Skin epidermis (tissue), 12 donors: ENCODE measurements around the gene CCKAR.

Experiments
- H3K27ac ChIP-seq, 21 experiments: fragments of 200-600 bp; sonication (generic) in 11 of 21; one replicate each; pipeline ENCODE4 v1.5.0; 2020; ENCODE audit warnings: mild to moderate bottlenecking in 3 of 21, inconsistent platforms in 2 of 21, moderate library complexity in 2 of 21
- H3K4me3 ChIP-seq, 7 experiments: fragments of 200-600 bp; sonication (generic) in 2 of 7; one replicate each; pipeline ENCODE4 v1.5.0; 2020; ENCODE audit warnings: inconsistent platforms in 2 of 7, mild to moderate bottlenecking in 2 of 7, moderate library complexity in 1 of 7

CCKAR gene

GRCh38 chr4:26493461-26493860 is 3.2 kb upstream of the CCKAR start:
- Histone ChIP-seq H3K4me3 (no peak overlapping the region), H3K27ac (no peak overlapping the region)

DNA sequence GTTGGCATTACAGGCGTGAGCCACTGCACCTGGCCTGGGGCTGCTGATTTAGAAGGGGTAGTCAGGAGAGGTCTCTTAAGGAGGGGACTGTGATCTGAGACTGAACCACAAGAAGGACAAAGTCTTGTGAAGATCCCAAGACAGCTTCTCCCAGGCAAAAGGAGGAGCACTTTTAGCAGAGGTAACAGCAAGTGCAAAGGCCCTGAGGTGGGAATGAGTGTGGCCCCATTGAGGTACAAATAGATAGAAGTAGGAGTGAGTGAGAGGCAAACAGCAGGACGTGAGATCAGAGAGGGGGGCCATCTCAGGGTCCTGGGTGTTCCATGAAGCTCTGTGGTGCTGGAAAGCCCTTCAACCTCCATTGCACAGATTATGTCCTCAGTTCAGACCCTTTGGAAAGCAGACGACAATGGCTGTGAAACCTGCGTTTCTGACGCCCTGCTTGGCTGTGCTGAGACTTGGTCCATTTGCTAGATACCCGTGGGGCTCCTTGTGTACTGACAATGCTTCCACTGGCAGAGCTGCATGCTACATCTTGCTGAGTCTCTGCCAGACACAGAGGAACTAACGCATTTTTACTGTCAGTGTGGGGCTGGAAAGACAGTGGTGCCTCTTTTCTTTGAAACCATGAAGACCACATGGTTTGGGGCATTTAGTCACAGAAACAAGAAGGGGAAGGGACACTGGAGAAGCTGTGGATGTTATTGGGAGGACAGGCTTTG is 1.3 kb upstream of the CCKAR start:
- Histone ChIP-seq H3K4me3 (no peak overlapping the region), H3K27ac (no peak overlapping the region)

DNA sequence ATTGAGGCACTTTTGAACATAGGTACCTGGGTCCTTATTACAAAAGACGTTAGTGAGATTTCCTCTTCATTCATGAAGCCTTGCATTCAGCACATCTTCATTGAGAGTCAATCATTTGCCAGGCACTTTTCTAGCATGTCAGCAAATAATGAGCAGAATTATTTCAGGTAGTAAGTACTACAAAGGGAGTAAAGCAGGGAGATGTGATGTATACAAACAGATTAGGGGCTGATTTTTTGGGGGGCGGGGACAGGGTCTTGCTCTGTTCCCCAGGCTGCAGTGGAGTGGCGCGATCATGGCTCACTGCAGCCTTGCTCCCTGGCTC is 638 bp upstream of the CCKAR start:
- Histone ChIP-seq H3K27ac (no peak overlapping the region), H3K4me3 (no peak overlapping the region)

DNA sequence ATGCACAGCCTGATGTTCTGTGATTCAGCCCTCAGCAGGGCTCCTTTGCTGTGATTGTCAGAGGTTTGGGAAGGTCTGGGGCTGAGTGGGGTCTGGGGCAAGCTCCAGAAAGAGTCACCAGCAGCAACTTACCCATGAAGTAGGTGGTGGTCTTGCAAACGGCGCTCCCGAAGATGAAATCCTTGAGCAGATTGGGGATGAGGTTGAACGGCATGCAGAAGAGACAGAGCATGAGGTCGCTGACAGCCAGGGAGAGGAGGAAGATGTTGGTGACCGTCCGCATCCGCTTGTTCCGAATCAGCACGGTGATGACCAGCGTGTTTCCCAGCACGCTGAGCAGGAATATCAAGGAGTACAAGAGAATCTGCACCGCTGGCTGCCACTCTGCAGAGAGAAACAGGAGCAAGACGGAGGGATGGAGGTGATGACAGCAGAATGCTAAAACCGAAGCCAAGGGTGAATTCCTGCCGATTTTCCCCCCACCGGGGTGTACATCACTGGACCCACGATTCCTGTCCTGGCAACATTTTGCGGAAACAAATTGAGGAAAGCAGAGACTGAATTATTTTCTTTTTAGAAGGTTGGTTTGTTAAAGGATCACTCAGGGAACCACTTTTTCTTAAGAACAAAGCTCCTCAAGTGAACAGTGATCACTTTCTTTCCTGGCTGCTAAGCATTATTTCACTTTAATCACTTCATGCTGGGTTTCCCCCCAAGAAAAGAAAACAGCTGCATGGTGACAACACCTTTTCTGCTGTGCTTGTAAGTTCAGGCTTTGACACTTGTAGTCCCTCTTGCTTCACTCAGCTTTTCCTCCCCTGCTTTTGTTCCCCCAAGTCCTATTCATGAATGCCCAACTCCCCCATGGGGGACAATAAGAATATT is 941 bp downstream of the CCKAR start:
- H3K4me3 ChIP-seq, result no peak overlapping the region
- no peak overlapping the region for H3K27ac ChIP-seq

DNA sequence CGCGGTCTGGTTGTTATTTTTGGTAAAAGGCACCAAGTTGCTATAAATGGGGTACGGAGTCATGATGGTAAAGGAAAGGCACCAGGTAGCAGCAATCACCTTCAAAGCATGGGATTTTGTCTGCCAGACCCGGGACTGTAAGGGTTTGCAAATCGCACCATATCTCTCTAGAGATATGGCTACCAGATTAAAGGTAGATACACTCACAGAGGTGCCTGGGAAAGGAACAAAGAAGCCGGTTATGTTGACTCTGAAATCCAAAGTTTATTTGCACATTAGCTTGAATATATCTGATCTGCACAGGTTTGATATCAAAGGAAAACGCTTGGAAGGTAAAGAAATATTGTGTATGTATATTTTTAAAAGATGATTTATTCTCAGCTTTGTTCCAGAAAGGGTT is 4.6 kb downstream of the CCKAR start:
- Histone ChIP-seq H3K27ac (no peak overlapping the region), H3K4me3 (no peak overlapping the region)

DNA sequence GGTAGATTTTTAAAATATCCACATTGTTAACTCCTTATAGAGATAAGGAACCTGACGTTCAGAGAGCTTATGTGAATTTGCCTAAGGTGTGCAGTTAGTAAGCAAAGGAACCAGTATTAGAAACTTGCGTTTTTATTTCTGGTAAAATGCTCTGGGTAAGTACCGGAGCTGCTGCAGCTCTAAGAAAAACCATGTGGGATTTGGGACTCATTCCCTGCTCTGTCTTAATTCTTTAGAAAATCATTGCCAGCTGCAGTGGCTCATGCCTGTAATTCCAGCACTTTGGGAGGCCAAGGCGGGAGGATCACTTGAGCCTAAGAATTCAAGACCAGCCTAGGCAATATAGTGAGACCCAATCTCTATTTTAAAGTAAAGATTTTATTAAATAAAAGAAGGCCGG is 5.8 kb downstream of the CCKAR start:
- no peak overlapping the region for H3K4me3 ChIP-seq
- peak overlapping the region in 1 of 21 experiments; percentile 10 for H3K27ac ChIP-seq

DNA sequence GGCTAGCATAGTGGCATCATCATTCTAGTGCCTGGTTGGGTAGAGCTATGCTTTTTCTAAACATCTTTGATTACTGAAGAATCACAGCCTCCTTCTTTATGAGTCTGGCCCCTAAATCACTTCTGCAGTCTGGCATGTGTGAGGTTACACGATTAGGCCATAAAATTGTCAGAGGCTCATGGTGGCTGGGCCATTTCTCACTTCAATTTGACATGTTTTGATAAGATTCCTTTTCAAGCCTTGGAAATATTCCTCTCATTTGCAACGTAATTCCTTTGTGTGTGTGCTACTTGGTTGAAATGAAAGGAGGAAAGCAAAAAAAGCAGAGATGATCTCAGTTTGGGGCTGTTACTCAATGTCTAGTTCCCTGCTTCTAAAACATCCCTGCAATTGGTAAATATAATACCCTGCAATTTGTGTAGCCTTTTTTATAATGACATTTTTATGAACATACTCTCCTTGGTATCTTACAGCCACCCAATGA is 6.2 kb downstream of the CCKAR start:
- Histone ChIP-seq H3K27ac (peak overlapping the region in 4 of 21 experiments; percentile 3 to 46 (median 12)), H3K4me3 (no peak overlapping the region)

DNA sequence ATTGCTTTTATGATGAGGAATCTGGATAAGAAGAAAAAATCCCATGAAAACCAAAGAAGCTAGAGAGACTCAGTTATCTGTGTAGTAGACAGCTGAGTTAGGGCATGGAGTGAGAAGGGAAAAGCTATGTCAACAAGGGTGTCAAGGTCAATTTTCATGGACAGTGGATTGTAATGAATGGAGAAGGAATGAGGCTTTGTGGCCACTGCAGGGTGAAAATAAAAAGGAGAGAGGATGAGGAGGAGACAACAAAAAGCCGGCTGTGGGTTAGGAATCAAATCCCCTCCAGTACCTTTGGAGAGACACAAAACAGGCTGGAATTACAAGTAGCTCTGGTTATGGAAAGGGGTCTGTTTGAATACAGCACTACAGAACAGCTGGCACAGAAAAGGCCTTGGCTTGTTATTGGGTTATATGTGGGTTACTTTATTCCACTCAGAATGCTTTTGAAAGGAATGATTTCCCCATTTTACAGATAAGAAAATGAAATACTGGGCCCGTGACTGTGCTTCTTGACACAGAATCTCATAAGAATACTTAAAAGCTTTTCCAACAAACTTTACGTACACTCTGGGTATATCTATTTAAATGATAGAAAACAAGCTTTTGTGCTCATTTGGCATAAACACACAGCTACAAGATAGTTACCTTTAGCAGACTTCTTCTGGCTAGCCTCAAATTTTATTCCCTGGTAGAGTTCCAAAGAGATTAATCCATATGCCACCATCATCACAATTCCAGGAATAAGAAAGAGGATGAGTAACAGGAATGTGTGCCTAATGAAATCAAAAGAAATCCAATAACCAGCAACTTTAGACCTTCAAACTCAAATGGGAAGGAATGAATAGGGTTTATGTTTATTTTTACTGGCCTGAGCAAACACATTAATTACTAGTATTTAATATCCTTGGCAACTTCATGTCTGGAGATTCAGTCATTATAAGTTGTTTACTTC is 7.5 kb downstream of the CCKAR start:
- H3K4me3 ChIP-seq, result no peak overlapping the region

DNA sequence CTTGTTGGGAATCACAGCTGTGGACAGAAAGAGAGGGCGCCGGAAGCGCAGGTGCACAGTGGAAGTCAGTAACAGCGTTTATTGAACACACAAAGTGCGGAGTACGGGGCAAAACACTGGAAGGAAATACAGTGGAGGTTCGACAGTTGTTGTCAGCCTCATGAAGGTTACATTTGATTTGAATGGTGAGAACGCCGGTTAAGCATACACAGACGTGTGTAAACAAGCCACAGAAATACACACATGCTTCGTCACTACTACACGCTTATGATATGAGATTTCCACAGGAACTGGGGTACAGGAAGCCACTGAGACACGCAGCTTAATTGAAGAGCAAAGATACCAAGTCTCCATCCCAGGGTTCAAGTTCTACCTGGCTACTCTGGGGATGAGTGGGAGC is 12.0 kb downstream of the CCKAR start:
- no peak overlapping the region for H3K27ac ChIP-seq
- no peak overlapping the region for H3K4me3 ChIP-seq

More for the DNA sequence above, 7.5 kb downstream of the CCKAR start:
- H3K27ac ChIP-seq, result peak overlapping the region in 1 of 21 experiments; percentile 46

DNA sequence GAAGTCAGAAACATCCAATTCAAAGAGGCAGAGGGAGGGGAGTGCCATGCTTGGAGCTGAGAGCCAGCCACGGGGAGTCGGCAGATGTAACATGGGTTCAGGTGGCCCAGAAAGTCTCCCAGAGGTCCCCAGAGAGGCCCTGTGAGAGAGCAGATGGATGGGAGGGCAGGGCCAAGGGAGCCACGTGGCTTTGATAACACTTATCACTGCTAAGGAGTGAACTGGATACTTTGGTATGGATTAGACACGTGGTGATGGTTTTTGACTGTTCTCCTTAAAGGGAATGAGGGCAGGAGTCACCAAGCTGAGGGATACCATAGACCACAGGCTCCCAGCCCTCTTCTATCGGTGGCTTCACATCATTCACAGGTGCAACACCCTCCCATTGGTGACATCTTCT is 13.7 kb downstream of the CCKAR start:
- no peak overlapping the region for H3K4me3 ChIP-seq
- no peak overlapping the region for H3K27ac ChIP-seq

GRCh38 chr4:26475716-26476115 is 14.6 kb downstream of the CCKAR start:
- no peak overlapping the region for H3K4me3 ChIP-seq
- H3K27ac ChIP-seq, result no peak overlapping the region

DNA sequence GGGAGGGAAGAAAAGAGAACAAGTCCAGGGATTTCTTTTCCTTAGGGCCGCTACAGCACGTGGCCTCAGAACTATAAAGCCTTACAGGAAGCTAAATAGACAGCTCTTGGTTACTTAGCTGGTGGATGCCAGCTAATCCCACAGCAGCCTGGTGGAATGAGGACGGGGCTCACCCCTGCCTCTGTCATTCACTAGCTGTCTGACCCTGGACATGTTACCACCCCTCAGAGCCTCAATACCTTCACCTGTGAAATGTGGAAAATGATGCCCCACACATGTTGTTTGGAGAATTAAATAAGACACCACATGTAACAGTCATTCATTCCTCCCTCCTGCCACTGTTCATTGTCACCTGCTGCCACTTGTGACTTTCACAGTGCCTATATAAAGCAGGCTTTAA is 15.7 kb downstream of the CCKAR start:
- H3K4me3 ChIP-seq, result no peak overlapping the region
- H3K27ac ChIP-seq, result no peak overlapping the region

DNA sequence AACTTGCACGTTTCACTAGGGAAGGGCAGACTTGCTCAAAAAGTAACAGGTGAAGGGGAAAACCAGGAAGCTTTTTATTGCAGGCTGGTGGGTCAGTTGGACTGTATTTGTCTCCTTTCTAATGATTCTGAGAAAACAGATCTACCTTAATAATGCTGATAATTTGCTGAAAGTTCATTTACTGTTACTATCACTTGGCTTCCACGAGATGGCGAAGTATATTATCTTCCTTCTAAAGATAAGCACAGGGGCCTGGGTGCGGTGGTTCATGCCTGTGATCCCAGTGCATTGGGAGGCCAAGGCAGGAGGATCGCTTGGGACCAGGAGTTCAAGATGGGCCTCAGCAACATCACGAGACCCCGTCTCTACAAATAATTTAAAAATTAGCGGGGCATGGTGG is 16.4 kb downstream of the CCKAR start:
- no peak overlapping the region for H3K4me3 ChIP-seq
- no peak overlapping the region for H3K27ac ChIP-seq

GRCh38 chr4:26471890-26472289 is 18.4 kb downstream of the CCKAR start:
- no peak overlapping the region for H3K4me3 ChIP-seq
- H3K27ac ChIP-seq, result no peak overlapping the region

DNA sequence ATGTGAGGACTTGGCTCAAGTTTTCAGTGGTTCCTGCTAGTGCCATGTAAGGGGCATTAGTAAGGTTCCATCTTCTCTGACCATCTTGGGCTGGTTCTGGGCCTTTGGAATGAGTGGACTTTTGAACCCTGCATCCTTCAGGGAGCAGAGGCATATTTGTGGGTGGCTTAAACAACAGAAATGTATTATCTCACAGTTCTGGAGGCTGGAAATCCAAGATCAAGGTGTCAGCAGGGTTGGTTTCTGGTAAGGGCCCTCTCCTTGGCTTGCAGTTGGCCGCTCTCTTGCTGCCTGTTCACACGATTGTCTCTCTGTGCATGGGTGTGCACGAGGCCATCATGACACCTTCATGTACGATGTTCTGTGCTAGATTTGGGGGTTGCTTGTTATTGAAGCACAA is 21.3 kb downstream of the CCKAR start:
- no peak overlapping the region for H3K27ac ChIP-seq

GRCh38 chr4:26468283-26468949 is 21.9 kb downstream of the CCKAR start:
- no peak overlapping the region for H3K27ac ChIP-seq
- H3K4me3 ChIP-seq, result no peak overlapping the region

More for the DNA sequence above, 21.3 kb downstream of the CCKAR start:
- no peak overlapping the region for H3K4me3 ChIP-seq

GRCh38 chr4:26467724-26468123 is 22.6 kb downstream of the CCKAR start:
- Histone ChIP-seq H3K27ac (no peak overlapping the region), H3K4me3 (no peak overlapping the region)

DNA sequence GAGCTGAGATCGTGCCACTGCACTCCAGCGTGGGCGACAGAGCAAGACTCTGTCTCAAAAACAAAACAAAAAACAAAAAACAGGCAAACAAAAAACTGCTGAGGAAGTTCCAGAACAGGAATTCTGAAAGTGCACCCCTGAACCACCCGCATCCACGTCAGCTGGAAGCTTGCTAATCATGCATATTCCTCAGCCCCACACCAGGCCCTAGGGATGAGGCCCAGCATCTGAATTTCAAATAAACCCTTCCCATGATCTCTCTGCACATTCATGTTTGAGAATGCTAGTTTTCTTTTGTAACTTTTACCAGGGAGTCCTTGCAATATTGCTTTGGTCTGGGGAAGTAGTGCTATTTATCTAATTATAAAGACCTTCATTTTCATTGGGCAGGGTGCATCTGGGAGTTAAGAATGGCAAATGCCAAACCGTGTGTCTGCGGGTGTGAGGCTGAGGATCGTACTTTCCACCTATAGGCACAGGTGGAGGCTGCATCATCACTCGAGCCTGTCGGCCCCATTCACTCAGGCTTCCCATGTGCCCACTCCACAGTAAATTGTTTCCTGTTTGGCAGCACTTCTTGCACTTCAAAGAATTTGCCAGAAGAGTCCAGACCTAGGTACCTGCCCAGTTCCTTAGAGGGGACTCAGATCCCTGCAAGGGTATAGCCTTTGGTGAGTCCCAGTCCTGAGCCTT is 23.6 kb downstream of the CCKAR start:
- Histone ChIP-seq H3K27ac (no peak overlapping the region), H3K4me3 (no peak overlapping the region)
